Central memory CD8-positive, alpha-beta T cell (primary cell): Measurements from ENCODE around the gene MPHOSPH9.
"Not testable (repeated sequence)": the region's sequence is repeated elsewhere in the genome, so short reads cannot be mapped to it uniquely, and the experiment has no call there.

Source experiments
- ATAC-seq: fragments of 150-1000 bp; cut with Tn5 transposase; replicated peaks from 2 replicates; pipeline ENCODE4 v1.10.0; 2022; ENCODE audit warnings: mild to moderate bottlenecking, moderate FRiP score, moderate number of reproducible peaks; ENCODE audit not compliant: poor library complexity, severe bottlenecking; ENCODE audit errors: extremely low read depth
- DNase-seq, 2 donors: peaks; one replicate each; pipeline ENCODE4 v3.0.0; 2021; ENCODE audit warnings: low spot score in 2 of 2
- H3K27ac Mint-ChIP-seq: one replicate; pipeline ENCODE4 v1.8.0; 2022; ENCODE audit warnings: low read depth, mild to moderate bottlenecking, moderate library complexity, mixed read lengths
- H3K27me3 Mint-ChIP-seq: one replicate; pipeline ENCODE4 v1.8.0; 2022; ENCODE audit warnings: mixed read lengths
- H3K36me3 Mint-ChIP-seq: one replicate; pipeline ENCODE4 v1.8.0; 2022; ENCODE audit warnings: mild to moderate bottlenecking, moderate library complexity, mixed read lengths; ENCODE audit not compliant: insufficient read depth
- H3K4me1 Mint-ChIP-seq: one replicate; pipeline ENCODE4 v1.8.0; 2022; ENCODE audit warnings: mixed read lengths
- H3K4me3 Mint-ChIP-seq: one replicate; pipeline ENCODE4 v1.8.0; 2022; ENCODE audit warnings: mild to moderate bottlenecking, moderate library complexity, mixed read lengths
- H3K9me3 Mint-ChIP-seq: one replicate; pipeline ENCODE4 v1.8.0; 2022; ENCODE audit warnings: mixed read lengths

MPHOSPH9 gene

GRCh38 chr12:123233505-123234308, 766 bp upstream of the MPHOSPH9 start:
- Mint-ChIP-seq H3K9me3 (no peaks in the 10 kb centered on the region), H3K27me3 (no peaks in the 10 kb centered on the region), H3K27ac (peak overlapping the region; percentile 94)

GRCh38 chr12:123232472-123232806, 502 bp downstream of the MPHOSPH9 start:
- Mint-ChIP-seq H3K4me3 (peak overlapping the region; percentile 95), H3K4me1 (peaks cover 51% of the 10 kb centered on the region)

More at GRCh38 chr12:123233505-123234308, 766 bp upstream of the MPHOSPH9 start:
- peak overlapping the region; percentile 95 for H3K4me3 Mint-ChIP-seq
- peaks cover 32% of the 10 kb centered on the region for H3K36me3 Mint-ChIP-seq
- DNase-seq (no peak), ATAC-seq (peak; percentile 6)
- H3K4me1 Mint-ChIP-seq = peaks cover 51% of the 10 kb centered on the region

GRCh38 chr12:123231931-123232330, 1.0 kb downstream of the MPHOSPH9 start:
- H3K9me3 Mint-ChIP-seq = no peaks in the 10 kb centered on the region
- peaks cover 49% of the 10 kb centered on the region for H3K4me1 Mint-ChIP-seq
- H3K36me3 Mint-ChIP-seq = peaks cover 26% of the 10 kb centered on the region
- H3K27ac Mint-ChIP-seq = peak overlapping the region; percentile 94
- ATAC-seq (no peak), DNase-seq (no peak)
- H3K27me3 Mint-ChIP-seq = no peaks in the 10 kb centered on the region
- peak overlapping the region; percentile 95 for H3K4me3 Mint-ChIP-seq

More at GRCh38 chr12:123232472-123232806, 502 bp downstream of the MPHOSPH9 start:
- ATAC-seq (no peak), DNase-seq (no peak)
- Mint-ChIP-seq H3K27me3 (no peaks in the 10 kb centered on the region), H3K9me3 (no peaks in the 10 kb centered on the region), H3K27ac (peak overlapping the region; percentile 94), H3K36me3 (peaks cover 26% of the 10 kb centered on the region)

GRCh38 chr12:123229051-123229450, 3.9 kb downstream of the MPHOSPH9 start:
- no peaks in the 10 kb centered on the region for H3K27me3 Mint-ChIP-seq
- H3K36me3 Mint-ChIP-seq = peaks cover 21% of the 10 kb centered on the region
- H3K9me3 Mint-ChIP-seq = no peaks in the 10 kb centered on the region
- ATAC-seq (no peak), DNase-seq (no peak)
- H3K4me1 Mint-ChIP-seq = peaks cover 35% of the 10 kb centered on the region
- H3K27ac Mint-ChIP-seq = peak overlapping the region; percentile 75
- H3K4me3 Mint-ChIP-seq = peak overlapping the region; percentile 55

- Mint-ChIP-seq H3K4me1 (peaks cover 37% of the 10 kb centered on the region), H3K36me3 (peaks cover 14% of the 10 kb centered on the region), H3K27me3 (no peaks in the 10 kb centered on the region), H3K9me3 (no peaks in the 10 kb centered on the region), H3K27ac (peak overlapping the region; percentile 16), H3K4me3 (peak overlapping the region; percentile 55)
- DNase-seq = no peak
- no peak for ATAC-seq
These were observed 5.2 kb downstream of the MPHOSPH9 start for GRCh38 chr12:123227581-123228258.

- H3K9me3 Mint-ChIP-seq = no peaks in the 10 kb centered on the region
- H3K36me3 Mint-ChIP-seq = peaks cover 24% of the 10 kb centered on the region
- H3K4me3 Mint-ChIP-seq = no peak overlapping the region
- no peaks in the 10 kb centered on the region for H3K27me3 Mint-ChIP-seq
- no peak overlapping the region for H3K27ac Mint-ChIP-seq
- ATAC-seq = no peak
- no peak for DNase-seq
- H3K4me1 Mint-ChIP-seq = peaks cover 26% of the 10 kb centered on the region
These were observed 7.5 kb downstream of the MPHOSPH9 start for GRCh38 chr12:123225443-123225842.

GRCh38 chr12:123223241-123223668, 9.7 kb downstream of the MPHOSPH9 start:
- peaks cover 11% of the 10 kb centered on the region for H3K4me1 Mint-ChIP-seq
- peaks cover 44% of the 10 kb centered on the region for H3K36me3 Mint-ChIP-seq
- H3K27me3 Mint-ChIP-seq = no peaks in the 10 kb centered on the region
- ATAC-seq (peak; percentile 96), DNase-seq (peak; percentile 23 to 41)
- no peaks in the 10 kb centered on the region for H3K9me3 Mint-ChIP-seq
- H3K27ac Mint-ChIP-seq = peak overlapping the region; percentile 70
- peak overlapping the region; percentile 62 for H3K4me3 Mint-ChIP-seq

- not testable (repeated sequence) for ATAC-seq, H3K4me3 Mint-ChIP-seq, H3K9me3 Mint-ChIP-seq, H3K27me3 Mint-ChIP-seq, H3K4me1 Mint-ChIP-seq, DNase-seq, H3K27ac Mint-ChIP-seq
- H3K36me3 Mint-ChIP-seq = peaks cover 65% of the 10 kb centered on the region
These were observed 25.1 kb downstream of the MPHOSPH9 start for GRCh38 chr12:123207815-123208214.

- not testable (repeated sequence) for ATAC-seq, DNase-seq, H3K27ac Mint-ChIP-seq, H3K4me1 Mint-ChIP-seq, H3K4me3 Mint-ChIP-seq, H3K27me3 Mint-ChIP-seq, H3K9me3 Mint-ChIP-seq
- peaks cover 66% of the 10 kb centered on the region for H3K36me3 Mint-ChIP-seq
These were observed 26.1 kb downstream of the MPHOSPH9 start for GRCh38 chr12:123206794-123207193.

GRCh38 chr12:123200414-123200813, 32.5 kb downstream of the MPHOSPH9 start:
- DNase-seq = no peak
- Mint-ChIP-seq H3K27ac (peak overlapping the region; percentile 39), H3K27me3 (no peaks in the 10 kb centered on the region), H3K9me3 (no peaks in the 10 kb centered on the region), H3K4me1 (no peaks in the 10 kb centered on the region), H3K36me3 (peaks cover 55% of the 10 kb centered on the region), H3K4me3 (no peak overlapping the region)
- no peak for ATAC-seq

GRCh38 chr12:123199936-123200335, 33.0 kb downstream of the MPHOSPH9 start:
- no peaks in the 10 kb centered on the region for H3K4me1 Mint-ChIP-seq
- no peaks in the 10 kb centered on the region for H3K9me3 Mint-ChIP-seq
- no peak for DNase-seq
- no peaks in the 10 kb centered on the region for H3K27me3 Mint-ChIP-seq
- H3K27ac Mint-ChIP-seq = no peak overlapping the region
- no peak for ATAC-seq
- no peak overlapping the region for H3K4me3 Mint-ChIP-seq
- H3K36me3 Mint-ChIP-seq = peaks cover 58% of the 10 kb centered on the region

- no peak for ATAC-seq
- Mint-ChIP-seq H3K4me3 (no peak overlapping the region), H3K9me3 (no peaks in the 10 kb centered on the region), H3K36me3 (peaks cover 55% of the 10 kb centered on the region), H3K27ac (no peak overlapping the region), H3K27me3 (no peaks in the 10 kb centered on the region), H3K4me1 (no peaks in the 10 kb centered on the region)
- DNase-seq = no peak
These were observed 45.3 kb downstream of the MPHOSPH9 start for GRCh38 chr12:123187637-123188036.

- Mint-ChIP-seq H3K27me3 (no peaks in the 10 kb centered on the region), H3K27ac (no peak overlapping the region), H3K36me3 (peaks cover 47% of the 10 kb centered on the region), H3K4me1 (no peaks in the 10 kb centered on the region), H3K4me3 (no peak overlapping the region), H3K9me3 (no peaks in the 10 kb centered on the region)
- no peak for ATAC-seq
- no peak for DNase-seq
These were observed 52.8 kb downstream of the MPHOSPH9 start for GRCh38 chr12:123180171-123180570.
